GM19035 (cell line): Measurements from ENCODE around the gene ATF5.
A peak's percentile ranks its signal among the peaks of the same experiment; 100 is the strongest.

Experiments used
- ATAC-seq: cut with Tn5 transposase; IDR thresholded peaks from one replicate; pipeline ENCODE4 v1.9.1; 2021; ENCODE audit not compliant: unreplicated experiment

The ATF5 gene, protein sequence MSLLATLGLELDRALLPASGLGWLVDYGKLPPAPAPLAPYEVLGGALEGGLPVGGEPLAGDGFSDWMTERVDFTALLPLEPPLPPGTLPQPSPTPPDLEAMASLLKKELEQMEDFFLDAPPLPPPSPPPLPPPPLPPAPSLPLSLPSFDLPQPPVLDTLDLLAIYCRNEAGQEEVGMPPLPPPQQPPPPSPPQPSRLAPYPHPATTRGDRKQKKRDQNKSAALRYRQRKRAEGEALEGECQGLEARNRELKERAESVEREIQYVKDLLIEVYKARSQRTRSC

DNA sequence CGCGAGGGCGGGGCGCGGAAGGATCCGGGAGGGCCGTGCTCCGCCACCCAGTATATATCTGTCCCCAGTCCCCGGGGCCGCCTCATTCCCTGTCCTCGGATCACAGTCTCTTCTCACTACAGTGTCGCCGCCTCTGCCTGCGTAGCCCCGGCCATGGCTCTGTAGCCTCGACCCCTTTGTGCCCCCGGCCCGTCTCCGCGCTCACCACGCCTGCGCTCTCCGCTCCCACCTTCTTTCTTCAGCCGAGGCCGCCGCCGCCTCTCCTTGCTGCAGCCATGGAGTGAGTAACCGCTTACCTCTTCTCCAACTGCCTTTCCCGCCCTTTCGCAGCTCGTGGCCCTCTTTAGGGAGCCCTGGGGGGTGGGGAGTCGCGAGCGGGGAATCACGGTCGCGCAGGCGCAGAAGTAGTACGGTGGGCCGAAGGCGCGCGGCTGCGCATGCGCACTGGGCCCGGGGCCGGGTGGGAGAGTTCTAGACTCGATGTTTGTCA, at the start of gene ATF5, which contains the start of gene NUP62:
TSS of gene ATF5 (plus strand) at position 85 of the 490 bp plus-strand sequence. CDS start 1,646 bp downstream, outside the sequence.
TSS of gene NUP62 (minus strand) at position 384 of the 490 bp plus-strand sequence. CDS start 19,697 bp downstream, outside the sequence.
- peak; percentile 49 for ATAC-seq

DNA sequence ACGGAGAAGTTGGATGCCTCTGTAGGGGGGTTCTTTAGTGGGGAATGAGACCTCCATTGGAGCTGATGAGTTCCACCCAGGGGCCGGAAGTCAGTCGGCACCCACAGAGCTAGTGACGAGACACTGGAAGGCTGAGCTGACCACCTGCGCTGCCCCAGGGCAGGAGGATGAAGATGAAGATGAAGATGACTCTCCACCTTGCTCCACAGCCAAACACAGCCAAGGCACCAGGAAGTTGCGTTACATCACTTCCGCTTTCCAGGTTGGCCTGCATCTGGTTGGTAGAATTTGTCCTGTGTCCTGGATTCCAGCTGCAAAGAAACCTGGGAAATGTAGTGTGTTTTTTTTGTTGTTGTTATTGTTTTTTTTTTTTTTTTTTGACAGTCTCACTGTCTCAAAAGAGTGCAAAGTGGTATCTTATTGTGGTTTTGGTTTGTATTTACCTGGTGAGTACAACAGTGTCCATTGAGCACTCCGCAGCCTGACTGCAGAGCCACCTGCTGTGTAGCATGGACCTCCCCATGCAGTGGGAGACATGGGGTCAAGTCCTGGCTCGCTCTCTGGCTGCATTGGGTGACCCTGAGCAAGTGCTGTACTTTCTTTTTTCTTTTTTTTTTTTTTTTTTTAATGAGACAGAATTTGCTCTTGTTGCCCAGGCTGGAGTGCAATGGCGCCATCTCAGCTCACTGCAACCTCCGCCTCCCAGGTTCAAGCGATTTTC, 49.6 kb upstream of the ATF5 start:
- ATAC-seq: no peak

- no peak for ATAC-seq
Measured at GRCh38 chr19:49880162-49880869, 48.7 kb upstream of the ATF5 start.

DNA sequence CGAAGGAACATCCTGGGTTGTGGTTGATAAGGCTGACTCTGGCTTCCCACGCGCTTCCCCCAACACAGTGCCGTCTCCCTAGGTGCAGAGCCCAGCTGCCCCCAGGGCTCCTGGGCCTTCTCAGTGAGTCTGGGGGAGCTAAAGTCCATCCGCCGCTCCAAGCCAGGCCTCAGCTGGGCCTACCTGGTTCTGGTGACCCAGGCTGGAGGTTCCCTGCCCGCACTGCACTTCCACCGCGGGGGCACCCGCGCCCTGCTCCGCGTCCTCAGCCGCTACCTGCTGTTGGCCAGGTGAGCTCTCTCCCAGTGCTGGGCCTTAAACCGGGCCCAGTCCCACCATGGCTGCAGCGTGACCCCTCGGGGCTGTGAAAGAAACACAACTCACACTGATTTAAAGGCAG, 47.8 kb upstream of the ATF5 start:
- ATAC-seq: no peak

- no peak for ATAC-seq
Measured at GRCh38 chr19:49881672-49882394, 47.2 kb upstream of the ATF5 start.

DNA sequence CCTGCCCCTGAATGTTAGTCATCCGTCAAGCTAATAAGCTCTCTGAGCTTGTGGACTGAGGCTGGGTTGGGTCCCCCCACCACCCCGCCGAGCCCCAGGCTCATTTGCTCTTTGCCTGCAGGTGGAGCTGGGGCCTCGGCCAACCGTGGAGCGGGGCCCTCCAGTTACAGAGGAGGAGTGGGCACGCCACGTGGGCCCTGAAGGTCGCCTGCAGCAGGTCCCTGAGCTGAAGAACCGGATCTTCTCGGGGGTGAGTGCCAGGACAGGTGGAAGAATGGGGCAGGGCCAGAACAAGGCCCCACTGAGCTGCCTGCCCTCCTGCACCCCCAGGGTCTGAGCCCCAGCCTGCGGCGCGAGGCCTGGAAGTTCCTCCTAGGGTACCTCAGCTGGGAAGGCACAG, 46.4 kb upstream of the ATF5 start:
- ATAC-seq: no peak

- ATAC-seq: no peak
Measured at GRCh38 chr19:49883094-49883493, 45.9 kb upstream of the ATF5 start.

GRCh38 chr19:49884109-49884508, 44.9 kb upstream of the ATF5 start:
- ATAC-seq: no peak

- no peak for ATAC-seq
Measured at GRCh38 chr19:49884760-49885159, 44.2 kb upstream of the ATF5 start.

DNA sequence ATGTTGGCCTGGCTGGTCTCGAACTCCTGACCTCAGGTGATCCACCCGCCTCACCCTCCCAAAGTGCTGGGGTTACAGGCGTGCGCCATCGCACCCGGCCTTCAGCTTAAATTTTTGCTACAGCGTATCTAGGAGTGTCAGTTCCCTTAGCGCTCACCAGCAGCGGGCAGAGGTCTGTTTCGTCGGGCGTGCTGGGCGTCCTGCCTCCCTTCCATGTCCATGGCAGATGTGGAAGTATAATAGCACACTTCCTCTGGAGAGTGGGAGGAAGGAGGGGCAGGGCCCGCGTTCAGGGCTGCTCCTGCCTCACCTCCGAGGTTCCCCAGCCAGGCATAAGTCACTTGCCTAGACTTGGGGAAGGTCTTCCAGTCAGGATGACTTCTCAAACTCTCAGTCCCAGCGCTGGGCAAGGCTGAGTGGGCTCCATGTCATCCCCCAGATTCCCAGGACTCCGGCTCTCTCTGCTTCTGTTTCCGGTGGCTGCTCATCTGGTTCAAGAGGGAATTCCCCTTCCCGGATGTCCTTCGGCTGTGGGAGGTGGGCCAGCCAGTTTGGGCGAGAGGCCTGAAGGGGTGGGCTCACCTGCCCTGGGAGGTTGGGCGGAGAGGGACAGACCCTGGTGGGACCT, 41.9 kb upstream of the ATF5 start:
- no peak for ATAC-seq

- no peak for ATAC-seq
Measured at GRCh38 chr19:49887665-49888509, 41.1 kb upstream of the ATF5 start.

DNA sequence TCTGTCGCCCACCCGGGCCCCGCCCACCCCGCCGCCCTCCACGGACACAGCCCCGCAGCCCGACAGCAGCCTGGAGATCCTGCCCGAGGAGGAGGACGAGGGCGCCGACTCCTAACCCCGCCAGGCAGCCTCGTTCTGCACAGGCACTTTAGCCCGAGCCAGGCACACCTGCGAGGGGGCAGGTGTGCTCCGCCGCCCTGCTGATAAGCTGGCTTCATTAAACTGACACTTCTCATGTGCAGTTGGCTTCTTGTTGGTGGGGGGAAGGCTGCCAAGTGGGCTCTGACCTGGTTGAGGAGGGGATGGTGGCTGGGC, 40.5 kb upstream of the ATF5 start:
- no peak for ATAC-seq

DNA sequence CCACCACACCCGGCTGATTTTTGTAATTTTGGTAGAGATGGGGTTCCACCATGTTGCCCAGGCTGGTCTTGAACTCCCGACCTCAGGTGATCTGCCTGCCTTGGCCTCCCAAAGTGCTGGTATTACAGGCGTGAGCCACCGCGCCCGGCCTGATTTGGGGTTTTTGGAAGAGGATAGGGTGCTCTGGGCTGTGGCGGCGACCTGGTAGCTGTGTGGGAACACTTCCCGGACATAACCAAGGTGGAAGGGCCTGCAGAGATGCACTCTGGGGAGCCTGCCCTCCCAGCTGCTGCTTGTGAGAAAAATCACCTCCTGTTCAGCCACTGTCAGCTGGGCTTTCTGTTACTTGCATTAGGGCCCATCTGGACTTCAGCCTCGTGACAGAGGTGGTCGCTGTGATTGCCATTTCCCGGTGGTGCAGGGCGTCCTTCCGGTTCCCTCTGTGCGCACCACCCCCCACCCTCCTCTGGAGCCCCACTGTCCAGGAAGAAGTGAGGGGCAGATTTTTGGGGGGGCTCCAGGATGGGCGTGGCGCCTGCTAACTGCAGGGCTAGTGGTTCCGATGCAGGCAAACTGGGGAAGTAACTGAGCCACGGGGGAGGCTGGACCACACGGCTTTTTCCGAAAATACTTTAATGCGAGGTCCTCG, 39.8 kb upstream of the ATF5 start:
- ATAC-seq: no peak

- ATAC-seq: no peak
Measured at GRCh38 chr19:49889687-49890348, 39.2 kb upstream of the ATF5 start.

DNA sequence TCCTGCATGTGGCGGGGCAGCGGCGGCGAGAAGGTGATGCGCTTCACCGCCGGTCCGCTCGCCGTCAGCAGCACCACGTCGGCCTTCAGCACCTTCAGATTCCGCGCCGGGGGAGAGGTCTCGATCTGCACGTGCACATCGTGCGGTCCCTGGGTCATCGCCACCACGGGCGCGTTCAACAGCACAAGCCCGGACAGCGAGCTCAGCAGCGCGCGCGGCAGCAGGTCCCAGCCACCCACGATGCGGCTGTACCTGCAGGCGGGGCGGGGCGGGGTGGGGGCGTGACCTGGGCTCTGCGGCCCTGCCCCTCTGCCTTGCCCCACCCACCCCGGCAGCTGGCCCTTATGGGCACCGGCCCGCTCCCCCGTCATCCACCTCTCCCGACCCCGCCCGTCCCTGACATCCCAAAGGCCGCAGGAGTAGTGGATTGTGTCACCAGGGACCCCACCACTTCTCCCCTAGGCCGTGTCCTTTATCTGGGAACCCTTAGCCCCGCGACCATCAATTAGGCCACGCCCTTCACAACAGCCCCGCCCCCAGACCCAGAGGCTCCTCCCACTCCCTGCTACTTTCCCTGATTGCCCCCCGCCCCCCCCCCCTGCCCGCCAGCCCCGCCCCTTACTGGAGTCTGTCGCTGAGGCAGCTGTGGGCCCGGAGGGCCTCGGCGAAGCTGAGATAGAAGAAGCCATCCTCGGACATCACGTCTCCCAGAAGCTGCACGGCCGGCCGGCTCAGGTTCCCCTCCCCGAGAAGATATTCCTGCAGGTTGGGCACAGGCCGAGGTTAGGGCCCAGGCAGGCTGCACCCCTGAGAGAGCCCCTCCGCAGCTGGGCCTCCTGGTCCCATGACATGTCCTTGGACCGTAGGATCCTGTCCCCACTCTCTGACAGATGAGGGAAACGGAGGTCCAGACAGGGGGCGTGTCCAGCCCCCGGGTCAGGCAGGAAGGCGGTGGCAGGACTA, 38.4 kb upstream of the ATF5 start:
- ATAC-seq: no peak

DNA sequence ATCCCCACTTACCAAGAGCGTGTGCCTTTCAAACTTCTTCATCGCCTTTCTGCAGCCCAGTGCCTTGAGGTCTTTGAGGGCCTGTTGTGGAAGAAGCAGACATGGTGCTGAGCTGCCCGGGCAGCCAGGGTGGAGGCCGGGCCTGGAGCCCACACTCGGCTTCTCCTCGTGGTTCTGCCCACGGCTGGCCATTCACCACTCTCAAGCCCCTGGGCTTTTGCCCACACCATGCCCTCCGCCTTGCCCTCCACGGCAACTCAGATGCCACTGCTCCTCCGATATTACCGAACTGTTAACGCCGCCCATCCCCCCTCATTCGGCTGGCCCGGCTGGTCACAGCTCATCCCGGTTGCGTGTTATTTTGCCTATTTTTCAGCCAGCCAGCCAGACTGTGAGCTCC, 37.6 kb upstream of the ATF5 start:
- ATAC-seq: no peak

DNA sequence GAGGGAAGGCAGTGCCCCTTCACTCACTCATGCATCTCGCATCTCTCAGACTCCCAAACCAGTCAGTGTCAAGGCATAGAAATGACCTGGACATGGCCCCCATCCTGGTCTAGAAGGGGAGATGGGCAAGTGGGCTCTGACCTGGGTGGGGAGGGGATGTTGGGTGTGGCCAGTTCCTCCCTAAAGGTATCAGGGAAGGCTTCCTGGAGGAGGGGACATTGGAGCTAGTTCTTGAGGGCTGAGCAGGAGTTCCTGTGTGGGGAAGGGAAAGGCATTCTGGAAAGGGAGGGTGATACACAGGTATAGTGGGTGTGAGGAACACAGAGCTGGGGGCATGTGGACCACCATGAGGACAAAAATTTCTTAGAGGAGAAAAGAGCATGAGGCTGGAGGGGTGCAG, 36.3 kb upstream of the ATF5 start:
- no peak for ATAC-seq
